H9 (cell line): Measurements from ENCODE around the gene LRRN1. TPM values are rescaled to one million over a fixed set of nuclear protein-coding genes. Genes with fewer than 3 reads are reported as not detected.

Experiments
- DNase-seq: peaks from one replicate; pipeline ENCODE4 v3.0.0-alpha.2; 2017
- H2AFZ ChIP-seq: one replicate; pipeline ENCODE4 v1.6.1; 2013; ENCODE audit warnings: mild to moderate bottlenecking, low read length, control low read depth, moderate library complexity
- H2AK5ac ChIP-seq: 2 replicates; pipeline ENCODE4 v1.6.1; 2013; ENCODE audit warnings: low read length, control low read depth, mixed read lengths; ENCODE audit not compliant: insufficient read length
- H2BK120ac ChIP-seq: one replicate; pipeline ENCODE4 v1.6.1; 2013; ENCODE audit warnings: low read depth, mild to moderate bottlenecking, low read length, control low read depth, inconsistent platforms; ENCODE audit not compliant: poor library complexity, severe bottlenecking
- H2BK12ac ChIP-seq: 2 replicates; pipeline ENCODE4 v1.6.1; 2013; ENCODE audit warnings: low read length, control low read depth, mixed read lengths, low read depth; ENCODE audit not compliant: insufficient read length
- H2BK15ac ChIP-seq: 2 replicates; pipeline ENCODE4 v1.6.1; 2013; ENCODE audit warnings: low read depth, low read length, control low read depth
- H2BK20ac ChIP-seq: one replicate; pipeline ENCODE4 v1.6.1; 2013; ENCODE audit warnings: low read depth, mild to moderate bottlenecking, low read length, control low read depth, inconsistent platforms; ENCODE audit not compliant: poor library complexity, severe bottlenecking
- H2BK5ac ChIP-seq: 2 replicates; pipeline ENCODE4 v1.6.1; 2013; ENCODE audit warnings: low read length, control low read depth, mixed read lengths; ENCODE audit not compliant: insufficient read length
- H3K14ac ChIP-seq: 2 replicates; pipeline ENCODE4 v1.6.1; 2013; ENCODE audit warnings: low read length, control low read depth; ENCODE audit not compliant: insufficient read depth
- H3K18ac ChIP-seq: 2 replicates; pipeline ENCODE4 v1.6.1; 2013; ENCODE audit warnings: low read depth, mild to moderate bottlenecking, mixed read lengths, low read length, control low read depth; ENCODE audit not compliant: insufficient read length
- H3K23ac ChIP-seq: 2 replicates; pipeline ENCODE4 v1.6.1; 2013; ENCODE audit warnings: low read length, control low read depth, mixed read lengths, low read depth; ENCODE audit not compliant: insufficient read length
- H3K23me2 ChIP-seq: 2 replicates; pipeline ENCODE4 v1.6.1; 2013; ENCODE audit warnings: low read depth, mild to moderate bottlenecking, mixed read lengths, low read length, control low read depth; ENCODE audit not compliant: insufficient read length, poor library complexity, severe bottlenecking
- H3K27ac ChIP-seq: 2 replicates; pipeline ENCODE4 v1.5.1; 2013; ENCODE audit warnings: low read length, control low read depth, mixed read lengths, low read depth; ENCODE audit not compliant: insufficient read length
- H3K27me3 ChIP-seq: 2 replicates; pipeline ENCODE4 v1.6.1; 2013; ENCODE audit warnings: low read length, control low read depth, inconsistent platforms; ENCODE audit not compliant: insufficient read depth
- H3K4ac ChIP-seq: 2 replicates; pipeline ENCODE4 v1.6.1; 2013; ENCODE audit warnings: low read depth, mild to moderate bottlenecking, control low read depth, inconsistent platforms, low read length, moderate library complexity
- H3K4me1 ChIP-seq: 2 replicates; pipeline ENCODE4 v1.6.1; 2013; ENCODE audit warnings: low read length, control low read depth, inconsistent platforms; ENCODE audit not compliant: insufficient read depth
- H3K4me2 ChIP-seq: 2 replicates; pipeline ENCODE4 v1.6.1; 2013; ENCODE audit warnings: low read length, control low read depth, mixed read lengths; ENCODE audit not compliant: insufficient read length, insufficient read depth
- H3K56ac ChIP-seq: 2 replicates; pipeline ENCODE4 v1.6.1; 2013; ENCODE audit warnings: low read depth, mild to moderate bottlenecking, mixed read lengths, low read length, control low read depth; ENCODE audit not compliant: insufficient read length
- H3K79me1 ChIP-seq: 2 replicates; pipeline ENCODE4 v1.6.1; 2013; ENCODE audit warnings: low read depth, mild to moderate bottlenecking, moderate library complexity, low read length, control low read depth, inconsistent platforms; ENCODE audit not compliant: insufficient read depth, poor library complexity, severe bottlenecking
- H3K79me2 ChIP-seq: 2 replicates; pipeline ENCODE4 v1.6.1; 2013; ENCODE audit warnings: low read length, control low read depth, inconsistent platforms; ENCODE audit not compliant: insufficient read depth
- H3K9ac ChIP-seq: 2 replicates; pipeline ENCODE4 v1.6.1; 2013; ENCODE audit warnings: low read length, control low read depth, mixed read lengths; ENCODE audit not compliant: insufficient read length; ENCODE audit errors: extremely low read depth
- H3K9me3 ChIP-seq: one replicate; pipeline ENCODE4 v1.6.1; 2013; ENCODE audit warnings: low read depth, low read length, inconsistent platforms; ENCODE audit not compliant: control insufficient read depth
- H3T11ph ChIP-seq: one replicate; pipeline ENCODE4 v1.6.1; 2013; ENCODE audit warnings: mild to moderate bottlenecking, low read length, control low read depth, inconsistent platforms
- H4K20me1 ChIP-seq: one replicate; pipeline ENCODE4 v1.6.1; 2013; ENCODE audit not compliant: control insufficient read depth, insufficient read length, insufficient read depth
- H4K5ac ChIP-seq: 2 replicates; pipeline ENCODE4 v1.6.1; 2013; ENCODE audit warnings: low read depth, mild to moderate bottlenecking, mixed read lengths, low read length, control low read depth; ENCODE audit not compliant: insufficient read length
- H4K8ac ChIP-seq: replicated peaks from 2 replicates; pipeline ENCODE4 v1.6.1; 2013; ENCODE audit warnings: low read length, control low read depth, mixed read lengths, low read depth; ENCODE audit not compliant: insufficient read length
- H4K91ac ChIP-seq: 2 replicates; pipeline ENCODE4 v1.6.1; 2013; ENCODE audit warnings: low read depth, mild to moderate bottlenecking, moderate library complexity, mixed read lengths, low read length, control low read depth; ENCODE audit not compliant: insufficient read length
- H3K27ac Mint-ChIP-seq, 3 experiments: 2 replicates in 2 of 3; 3 replicates in 1 of 3; pipeline ENCODE4 v1.8.0; 2020 to 2021; ENCODE audit warnings: mixed read lengths in 3 of 3, mild to moderate bottlenecking in 1 of 3, moderate library complexity in 1 of 3
- H3K27me3 Mint-ChIP-seq: 2 replicates; pipeline ENCODE4 v1.8.0; 2021; ENCODE audit warnings: low read depth, mild to moderate bottlenecking, moderate library complexity, mixed read lengths
- H3K36me3 Mint-ChIP-seq, 3 experiments: 2 replicates in 2 of 3; 3 replicates in 1 of 3; pipeline ENCODE4 v1.8.0; 2020 to 2021; ENCODE audit warnings: low read depth in 3 of 3, mixed read lengths in 3 of 3; ENCODE audit not compliant: insufficient read depth in 1 of 3
- H3K4me1 Mint-ChIP-seq, 2 experiments: 2 replicates each; pipeline ENCODE4 v1.8.0; 2020; ENCODE audit warnings: mixed read lengths in 2 of 2
- H3K4me3 Mint-ChIP-seq, 2 experiments: 2 replicates in 1 of 2; 3 replicates in 1 of 2; pipeline ENCODE4 v1.8.0; 2020 to 2021; ENCODE audit warnings: mild to moderate bottlenecking in 2 of 2, mixed read lengths in 2 of 2, moderate library complexity in 1 of 2
- H3K9me3 Mint-ChIP-seq, 2 experiments: 2 replicates in 1 of 2; 3 replicates in 1 of 2; pipeline ENCODE4 v1.8.0; 2020; ENCODE audit warnings: mild to moderate bottlenecking in 2 of 2, mixed read lengths in 2 of 2, moderate library complexity in 1 of 2
- CTCF ChIP-seq: fragments of 200-600 bp; sonication (generic); conservative IDR thresholded peaks from 3 replicates; pipeline ENCODE4 v1.8.0; 2021; ENCODE audit warnings: antibody characterized with exemption, mild to moderate bottlenecking
- total RNA-seq: library from RNA; stranded (reverse); gene quantifications from 2 replicates; pipeline ENCODE4 v1.2.1, GENCODE V29; 2021

The LRRN1 gene
- total RNA-seq, 1 experiment from 2014 or later: 269 TPM

GRCh38 chr3:3855056-3855455 is 55.8 kb downstream of the LRRN1 start:
- Histone ChIP-seq H4K20me1 (no peaks in the 10 kb centered on the region), H3K4me2 (no peak overlapping the region), H3K4ac (no peak overlapping the region), H4K8ac (no peak overlapping the region), H3K79me1 (no peaks in the 10 kb centered on the region), H3K14ac (no peak overlapping the region), H2BK120ac (no peak overlapping the region), H3K9me3 (no peaks in the 10 kb centered on the region), H3K18ac (no peak overlapping the region), H3K27ac (no peak overlapping the region), H2BK5ac (no peak overlapping the region), H3K79me2 (no peaks in the 10 kb centered on the region), H3K23ac (no peak overlapping the region), H2BK20ac (no peak overlapping the region), H2BK12ac (no peak overlapping the region), H2BK15ac (no peak overlapping the region), H3K4me1 (no peaks in the 10 kb centered on the region), H4K91ac (no peak overlapping the region), H2AFZ (no peak overlapping the region), H3T11ph (no peak overlapping the region), H3K9ac (no peak overlapping the region), H2AK5ac (no peak overlapping the region), H3K27me3 (no peaks in the 10 kb centered on the region), H3K23me2 (no peaks in the 10 kb centered on the region), H4K5ac (no peak overlapping the region), H3K56ac (no peak overlapping the region)
- no peak for DNase-seq
- TF ChIP-seq CTCF: no peak
- Mint-ChIP-seq H3K27me3 (no peaks in the 10 kb centered on the region), H3K4me3 (no peak overlapping the region), H3K9me3 (no peaks in the 10 kb centered on the region), H3K36me3 (no peaks in the 10 kb centered on the region; a peak in 1 of 7 replicates), H3K27ac (peak overlapping the region in 1 of 3 experiments; percentile 21; a peak in 1 of 7 replicates), H3K4me1 (peaks cover 16 to 18% of the 10 kb centered on the region in 2 experiments)
